ENCODE measurements around the gene SCN3A. TPM values are rescaled to one million over a fixed set of nuclear protein-coding genes. Genes with fewer than 3 reads are reported as not detected.

The SCN3A gene
- polyA plus RNA-seq, 1 donor from 2014 or later: 161 TPM

GRCh38 chr2:165205865-165206264, 2.0 kb upstream of the SCN3A start:
- no peak overlapping the region for H3K9ac ChIP-seq (ENCODE audit: low read length)
- H3K27me3 ChIP-seq (ENCODE audit: insufficient read depth, low read depth, low read length): no peaks in the 10 kb centered on the region
- no peak overlapping the region for H3K4me2 ChIP-seq (ENCODE audit: low read length)
- no peaks in the 10 kb centered on the region for H3K9me3 ChIP-seq (ENCODE audit: low read length)
- H3K79me2 ChIP-seq (replicated peaks; ENCODE audit: insufficient read depth, low read length): peaks cover 30% of the 10 kb centered on the region
- TF ChIP-seq CTCF (IDR thresholded peaks at IDR 0.05; ENCODE audit: poor library complexity, severe bottlenecking): no peak
- no peak for TF ChIP-seq TAF1 (IDR thresholded peaks at IDR 0.05; ENCODE audit: low read depth)
- TF ChIP-seq MXI1 (conservative IDR thresholded peaks at IDR 0.05; ENCODE audit: poor library complexity, severe bottlenecking): no peak
- no peak for TF ChIP-seq EP300 (conservative IDR thresholded peaks at IDR 0.05; ENCODE audit: poor library complexity, severe bottlenecking)
- TF ChIP-seq EZH2 (IDR thresholded peaks at IDR 0.05; ENCODE audit: borderline replicate concordance, insufficient read depth, low read length, poor library complexity, severe bottlenecking): no peak
- no peak for TF ChIP-seq RAD21 (conservative IDR thresholded peaks at IDR 0.05)
- H3F3A ChIP-seq (ENCODE audit: insufficient read depth, low read length, poor library complexity, severe bottlenecking): no peaks in the 10 kb centered on the region
- no peaks in the 10 kb centered on the region for H3K9me2 ChIP-seq (ENCODE audit: insufficient read depth, low read length)
- no peaks in the 10 kb centered on the region for H4K20me1 ChIP-seq (ENCODE audit: insufficient read depth)
- no peak overlapping the region for H2AFZ ChIP-seq (ENCODE audit: low read depth, low read length)
- no peak overlapping the region for H3K27ac ChIP-seq (ENCODE audit: low read length)
- no peaks in the 10 kb centered on the region for H3K36me3 ChIP-seq (ENCODE audit: insufficient read depth, low read length)
- no peak overlapping the region for H3K4me3 ChIP-seq (ENCODE audit: low read length)

GRCh38 chr2:165202239-165202638, 1.6 kb downstream of the SCN3A start:
- TF ChIP-seq POLR2AphosphoS5 (IDR thresholded peaks at IDR 0.05) (no peak), MXI1 (conservative IDR thresholded peaks at IDR 0.05; ENCODE audit: poor library complexity, severe bottlenecking) (peak; percentile 59)
- Histone ChIP-seq H3F3A (ENCODE audit: insufficient read depth, low read length, poor library complexity, severe bottlenecking) (no peaks in the 10 kb centered on the region), H3K9ac (ENCODE audit: low read length) (peak overlapping the region; percentile 83), H3K79me2 (replicated peaks; ENCODE audit: insufficient read depth, low read length) (peaks cover 62% of the 10 kb centered on the region), H4K20me1 (ENCODE audit: insufficient read depth) (no peaks in the 10 kb centered on the region), H3K4me2 (ENCODE audit: low read length) (peak overlapping the region; percentile 92), H3K4me3 (ENCODE audit: low read length) (peak overlapping the region; percentile 72), H3K27me3 (ENCODE audit: insufficient read depth, low read depth, low read length) (no peaks in the 10 kb centered on the region), H3K9me3 (ENCODE audit: low read length) (no peaks in the 10 kb centered on the region), H3K27ac (ENCODE audit: low read length) (peak overlapping the region; percentile 7), H3K36me3 (ENCODE audit: insufficient read depth, low read length) (no peaks in the 10 kb centered on the region), H3K9me2 (ENCODE audit: insufficient read depth, low read length) (no peaks in the 10 kb centered on the region), H2AFZ (ENCODE audit: low read depth, low read length) (no peak overlapping the region)

- no peaks in the 10 kb centered on the region for H3F3A ChIP-seq (ENCODE audit: insufficient read depth, low read length, poor library complexity, severe bottlenecking)
- H3K9me3 ChIP-seq (ENCODE audit: low read length): no peaks in the 10 kb centered on the region
- H3K79me2 ChIP-seq (replicated peaks; ENCODE audit: insufficient read depth, low read length): peaks cover 67% of the 10 kb centered on the region
- no peaks in the 10 kb centered on the region for H3K36me3 ChIP-seq (ENCODE audit: insufficient read depth, low read length)
- no peaks in the 10 kb centered on the region for H4K20me1 ChIP-seq (ENCODE audit: insufficient read depth)
- no peak overlapping the region for H2AFZ ChIP-seq (ENCODE audit: low read depth, low read length)
- H3K4me3 ChIP-seq (ENCODE audit: low read length): peak overlapping the region; percentile 26
- H3K9me2 ChIP-seq (ENCODE audit: insufficient read depth, low read length): no peaks in the 10 kb centered on the region
- no peak overlapping the region for H3K9ac ChIP-seq (ENCODE audit: low read length)
- no peak for TF ChIP-seq TAF1 (IDR thresholded peaks at IDR 0.05; ENCODE audit: low read depth)
- no peak overlapping the region for H3K27ac ChIP-seq (ENCODE audit: low read length)
- H3K4me2 ChIP-seq (ENCODE audit: low read length): no peak overlapping the region
- H3K27me3 ChIP-seq (ENCODE audit: insufficient read depth, low read depth, low read length): no peaks in the 10 kb centered on the region
Observed at GRCh38 chr2:165198181-165198580, 5.7 kb downstream of the SCN3A start.

GRCh38 chr2:165197346-165197745, 6.5 kb downstream of the SCN3A start:
- Histone ChIP-seq H2AFZ (ENCODE audit: low read depth, low read length) (no peak overlapping the region), H3K79me2 (replicated peaks; ENCODE audit: insufficient read depth, low read length) (peaks cover 63% of the 10 kb centered on the region), H3F3A (ENCODE audit: insufficient read depth, low read length, poor library complexity, severe bottlenecking) (no peaks in the 10 kb centered on the region), H3K4me3 (ENCODE audit: low read length) (no peak overlapping the region), H3K9me2 (ENCODE audit: insufficient read depth, low read length) (no peaks in the 10 kb centered on the region), H4K20me1 (ENCODE audit: insufficient read depth) (no peaks in the 10 kb centered on the region), H3K27me3 (ENCODE audit: insufficient read depth, low read depth, low read length) (no peaks in the 10 kb centered on the region), H3K9me3 (ENCODE audit: low read length) (no peaks in the 10 kb centered on the region), H3K4me2 (ENCODE audit: low read length) (no peak overlapping the region), H3K9ac (ENCODE audit: low read length) (no peak overlapping the region), H3K27ac (ENCODE audit: low read length) (no peak overlapping the region), H3K36me3 (ENCODE audit: insufficient read depth, low read length) (no peaks in the 10 kb centered on the region)
- TF ChIP-seq POLR2AphosphoS5 (IDR thresholded peaks at IDR 0.05) (no peak), EZH2 (IDR thresholded peaks at IDR 0.05; ENCODE audit: borderline replicate concordance, insufficient read depth, low read length, poor library complexity, severe bottlenecking) (no peak), CTCF (IDR thresholded peaks at IDR 0.05; ENCODE audit: poor library complexity, severe bottlenecking) (no peak), RAD21 (conservative IDR thresholded peaks at IDR 0.05) (no peak), TAF1 (IDR thresholded peaks at IDR 0.05; ENCODE audit: low read depth) (no peak), EP300 (conservative IDR thresholded peaks at IDR 0.05; ENCODE audit: poor library complexity, severe bottlenecking) (no peak), SMC3 (conservative IDR thresholded peaks at IDR 0.05; ENCODE audit: poor library complexity) (no peak)

All from neural cell (in vitro differentiated cells).